ENCODE results near the gene TXNDC12.

- TF ChIP-seq, protein P1, sequence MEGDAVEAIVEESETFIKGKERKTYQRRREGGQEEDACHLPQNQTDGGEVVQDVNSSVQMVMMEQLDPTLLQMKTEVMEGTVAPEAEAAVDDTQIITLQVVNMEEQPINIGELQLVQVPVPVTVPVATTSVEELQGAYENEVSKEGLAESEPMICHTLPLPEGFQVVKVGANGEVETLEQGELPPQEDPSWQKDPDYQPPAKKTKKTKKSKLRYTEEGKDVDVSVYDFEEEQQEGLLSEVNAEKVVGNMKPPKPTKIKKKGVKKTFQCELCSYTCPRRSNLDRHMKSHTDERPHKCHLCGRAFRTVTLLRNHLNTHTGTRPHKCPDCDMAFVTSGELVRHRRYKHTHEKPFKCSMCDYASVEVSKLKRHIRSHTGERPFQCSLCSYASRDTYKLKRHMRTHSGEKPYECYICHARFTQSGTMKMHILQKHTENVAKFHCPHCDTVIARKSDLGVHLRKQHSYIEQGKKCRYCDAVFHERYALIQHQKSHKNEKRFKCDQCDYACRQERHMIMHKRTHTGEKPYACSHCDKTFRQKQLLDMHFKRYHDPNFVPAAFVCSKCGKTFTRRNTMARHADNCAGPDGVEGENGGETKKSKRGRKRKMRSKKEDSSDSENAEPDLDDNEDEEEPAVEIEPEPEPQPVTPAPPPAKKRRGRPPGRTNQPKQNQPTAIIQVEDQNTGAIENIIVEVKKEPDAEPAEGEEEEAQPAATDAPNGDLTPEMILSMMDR (IDR thresholded peaks at IDR 0.05): no peak
- no peak for TF ChIP-seq POLR2AphosphoS5 (IDR thresholded peaks at IDR 0.05)
- TF ChIP-seq POLR2A (IDR thresholded peaks at IDR 0.05): no peak
- TF ChIP-seq EP300 (IDR thresholded peaks at IDR 0.05): no peak
Observed at GRCh38 chr1:52041551-52042185, 13.3 kb downstream of the TXNDC12 start.

Measured in sigmoid colon (tissue), 4 donors.